K562 (cell line): ENCODE measurements around the gene ANKRD13C. TPM values are rescaled to one million over a fixed set of nuclear protein-coding genes. Genes with fewer than 3 reads are reported as not detected.

Experiments
- EHMT2 ChIP-seq: fragments of 450-650 bp; IDR thresholded peaks from 2 replicates; pipeline ENCODE4 v1.6.1; 2018; ENCODE audit warnings: antibody characterized with exemption
- HMG20B ChIP-seq: fragments of 250-450 bp; sonication (Bioruptor Pico); IDR thresholded peaks from 2 replicates; pipeline ENCODE4 v1.5.0; 2021; ENCODE audit warnings: mild to moderate bottlenecking
- MBD2 ChIP-seq: sonication (generic); IDR thresholded peaks from 2 replicates; pipeline ENCODE4 v1.6.1; 2016; ENCODE audit warnings: low read depth, borderline replicate concordance
- MIER1 ChIP-seq: fragments of 450-650 bp; IDR thresholded peaks from 2 replicates; pipeline ENCODE4 v1.6.1; 2016; ENCODE audit warnings: antibody characterized with exemption, mild to moderate bottlenecking, low read depth
- RBM22 ChIP-seq: fragments of 200-400 bp; formaldehyde crosslinking; IDR thresholded peaks from 2 replicates; pipeline ENCODE4 v1.6.1; 2018; ENCODE audit warnings: low read length, low read depth; ENCODE audit not compliant: poor library complexity, severe bottlenecking
- RFX7 ChIP-seq: fragments of 250-450 bp; sonication (Bioruptor Pico); IDR thresholded peaks from 2 replicates; pipeline ENCODE4 v1.5.1; 2021; ENCODE audit warnings: mild to moderate bottlenecking
- SOX6 ChIP-seq: fragments of 450-650 bp; IDR thresholded peaks from 2 replicates; pipeline ENCODE4 v1.6.1; 2014; ENCODE audit warnings: mild to moderate bottlenecking
- YY1 ChIP-seq, 3 experiments: IDR thresholded peaks; 2 replicates each; pipeline ENCODE4 v1.6.1; 2011; ENCODE audit warnings: low read length in 2 of 3, mild to moderate bottlenecking in 2 of 3, moderate library complexity in 2 of 3, borderline replicate concordance in 1 of 3, control low read depth in 1 of 3, low read depth in 1 of 3; ENCODE audit not compliant: insufficient read depth in 3 of 3, insufficient replicate concordance in 2 of 3, control insufficient read depth in 1 of 3, insufficient read length in 1 of 3; ENCODE audit errors: extremely low read depth in 1 of 3
- polyA plus RNA-seq, 8 experiments: library from polyadenylated mRNA; depleted of rRNA in 4 of 8; stranded (reverse) in 5 of 8; unstranded in 3 of 8; fragments of >200 nt; fragmentation: Nextera tagmentation in 2 of 8; fragmentation: Illumina TruSeq in 1 of 8; extraction: Ambion mirVana in 2 of 8; extraction: Trizol in 1 of 8; gene quantifications; 2 replicates each; pipeline versions ENCODE4 v1.2.1 to v1.2.3, GENCODE V29; 2011 to 2014; ENCODE audit warnings: inconsistent platforms in 1 of 8, missing spikeins in 1 of 8
- total RNA-seq, 7 experiments: library from RNA; depleted of rRNA in 6 of 7; stranded (reverse); fragments of >200 nt in 6 of 7; fragmentation: Illumina TruSeq in 2 of 7; extraction: Trizol in 2 of 7; gene quantifications; 2 replicates each; pipeline versions ENCODE4 v1.2.1 to v1.2.3, GENCODE V29; 2011 to 2021; ENCODE audit warnings: low replicate concordance in 1 of 7
- TF ChIP-seq, protein P1 (sequence below), 2 experiments: fragments of 450-650 bp in 1 of 2; IDR thresholded peaks; 2 replicates each; pipeline ENCODE4 v1.6.1; 2011 to 2017; ENCODE audit warnings: low read depth in 2 of 2, antibody characterized with exemption in 1 of 2, borderline replicate concordance in 1 of 2, low read length in 1 of 2, mild to moderate bottlenecking in 1 of 2, mixed read lengths in 1 of 2; ENCODE audit not compliant: control insufficient read depth in 1 of 2
- TF ChIP-seq, protein P2 (sequence below), 2 experiments: fragments of 450-650 bp; formaldehyde crosslinking in 1 of 2; IDR thresholded peaks; 2 replicates each; pipeline versions ENCODE4 v1.4.0 to v1.6.1; 2014 to 2020; ENCODE audit warnings: mild to moderate bottlenecking in 2 of 2, borderline replicate concordance in 1 of 2, low read depth in 1 of 2

ANKRD13C gene
- total and polyA plus RNA-seq, 9 of the 15 experiments (the other 6 are each of a cell fraction or from before 2014, with no cell fraction given): 3.4 to 22.8 (median 12.5) TPM

DNA sequence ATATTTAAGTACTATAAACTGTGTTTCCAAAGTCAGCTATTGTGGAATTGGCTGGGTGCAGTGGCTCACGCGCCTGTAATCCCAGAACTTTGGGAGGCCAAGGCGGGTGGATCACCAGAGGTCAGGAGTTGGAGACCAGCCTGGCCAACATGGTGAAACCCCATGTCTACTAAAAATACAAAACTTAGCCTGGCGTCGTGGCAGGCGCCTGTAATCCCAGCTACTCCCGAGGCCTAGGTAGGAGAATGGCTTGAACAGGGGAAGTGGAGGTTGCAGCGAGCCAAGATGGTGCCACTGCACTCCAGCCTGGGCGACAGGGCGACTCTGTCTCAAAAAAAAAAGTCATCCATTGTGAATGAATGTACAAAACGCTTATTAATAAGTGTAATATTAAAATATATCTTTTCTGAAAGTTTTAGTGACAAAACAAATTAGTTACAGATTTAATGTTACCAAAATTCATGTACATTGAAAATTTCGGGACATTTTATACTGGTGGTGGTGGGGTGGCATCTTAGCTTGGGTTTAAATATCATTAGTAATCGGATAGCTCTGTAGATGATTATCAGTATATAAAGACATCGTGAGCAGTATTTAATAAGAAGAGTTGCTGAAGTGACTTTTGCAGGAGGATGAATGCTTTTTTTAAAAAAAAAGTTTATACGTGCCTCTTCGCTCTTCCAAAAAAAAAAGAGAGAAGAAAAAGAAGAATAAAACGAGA is 133.8 kb downstream of the ANKRD13C start (continued):
- TF ChIP-seq, protein P1, sequence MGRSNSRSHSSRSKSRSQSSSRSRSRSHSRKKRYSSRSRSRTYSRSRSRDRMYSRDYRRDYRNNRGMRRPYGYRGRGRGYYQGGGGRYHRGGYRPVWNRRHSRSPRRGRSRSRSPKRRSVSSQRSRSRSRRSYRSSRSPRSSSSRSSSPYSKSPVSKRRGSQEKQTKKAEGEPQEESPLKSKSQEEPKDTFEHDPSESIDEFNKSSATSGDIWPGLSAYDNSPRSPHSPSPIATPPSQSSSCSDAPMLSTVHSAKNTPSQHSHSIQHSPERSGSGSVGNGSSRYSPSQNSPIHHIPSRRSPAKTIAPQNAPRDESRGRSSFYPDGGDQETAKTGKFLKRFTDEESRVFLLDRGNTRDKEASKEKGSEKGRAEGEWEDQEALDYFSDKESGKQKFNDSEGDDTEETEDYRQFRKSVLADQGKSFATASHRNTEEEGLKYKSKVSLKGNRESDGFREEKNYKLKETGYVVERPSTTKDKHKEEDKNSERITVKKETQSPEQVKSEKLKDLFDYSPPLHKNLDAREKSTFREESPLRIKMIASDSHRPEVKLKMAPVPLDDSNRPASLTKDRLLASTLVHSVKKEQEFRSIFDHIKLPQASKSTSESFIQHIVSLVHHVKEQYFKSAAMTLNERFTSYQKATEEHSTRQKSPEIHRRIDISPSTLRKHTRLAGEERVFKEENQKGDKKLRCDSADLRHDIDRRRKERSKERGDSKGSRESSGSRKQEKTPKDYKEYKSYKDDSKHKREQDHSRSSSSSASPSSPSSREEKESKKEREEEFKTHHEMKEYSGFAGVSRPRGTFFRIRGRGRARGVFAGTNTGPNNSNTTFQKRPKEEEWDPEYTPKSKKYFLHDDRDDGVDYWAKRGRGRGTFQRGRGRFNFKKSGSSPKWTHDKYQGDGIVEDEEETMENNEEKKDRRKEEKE (IDR thresholded peaks at IDR 0.05; ENCODE audit: borderline replicate concordance in 1 of 2, control insufficient read depth in 1 of 2, low read depth in 2 of 2, low read length in 1 of 2): 0 out of 4 replicates have a peak, but pooled peaks of 1 of the 2 experiments have one; percentile 18
- TF ChIP-seq RBM22: peak; percentile 17
- TF ChIP-seq EHMT2: peak; percentile 72
- 0 out of 2 replicates have a peak, but pooled peaks have one; percentile 40 for TF ChIP-seq MIER1
- TF ChIP-seq HMG20B (CRISPR knock-in tag): no peak
- TF ChIP-seq, protein P2, sequence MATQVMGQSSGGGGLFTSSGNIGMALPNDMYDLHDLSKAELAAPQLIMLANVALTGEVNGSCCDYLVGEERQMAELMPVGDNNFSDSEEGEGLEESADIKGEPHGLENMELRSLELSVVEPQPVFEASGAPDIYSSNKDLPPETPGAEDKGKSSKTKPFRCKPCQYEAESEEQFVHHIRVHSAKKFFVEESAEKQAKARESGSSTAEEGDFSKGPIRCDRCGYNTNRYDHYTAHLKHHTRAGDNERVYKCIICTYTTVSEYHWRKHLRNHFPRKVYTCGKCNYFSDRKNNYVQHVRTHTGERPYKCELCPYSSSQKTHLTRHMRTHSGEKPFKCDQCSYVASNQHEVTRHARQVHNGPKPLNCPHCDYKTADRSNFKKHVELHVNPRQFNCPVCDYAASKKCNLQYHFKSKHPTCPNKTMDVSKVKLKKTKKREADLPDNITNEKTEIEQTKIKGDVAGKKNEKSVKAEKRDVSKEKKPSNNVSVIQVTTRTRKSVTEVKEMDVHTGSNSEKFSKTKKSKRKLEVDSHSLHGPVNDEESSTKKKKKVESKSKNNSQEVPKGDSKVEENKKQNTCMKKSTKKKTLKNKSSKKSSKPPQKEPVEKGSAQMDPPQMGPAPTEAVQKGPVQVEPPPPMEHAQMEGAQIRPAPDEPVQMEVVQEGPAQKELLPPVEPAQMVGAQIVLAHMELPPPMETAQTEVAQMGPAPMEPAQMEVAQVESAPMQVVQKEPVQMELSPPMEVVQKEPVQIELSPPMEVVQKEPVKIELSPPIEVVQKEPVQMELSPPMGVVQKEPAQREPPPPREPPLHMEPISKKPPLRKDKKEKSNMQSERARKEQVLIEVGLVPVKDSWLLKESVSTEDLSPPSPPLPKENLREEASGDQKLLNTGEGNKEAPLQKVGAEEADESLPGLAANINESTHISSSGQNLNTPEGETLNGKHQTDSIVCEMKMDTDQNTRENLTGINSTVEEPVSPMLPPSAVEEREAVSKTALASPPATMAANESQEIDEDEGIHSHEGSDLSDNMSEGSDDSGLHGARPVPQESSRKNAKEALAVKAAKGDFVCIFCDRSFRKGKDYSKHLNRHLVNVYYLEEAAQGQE (IDR thresholded peaks at IDR 0.05; ENCODE audit: borderline replicate concordance): no peak
- TF ChIP-seq, protein P2 (CRISPR knock-in tag; IDR thresholded peaks at IDR 0.05; ENCODE audit: low read depth): no peak
- TF ChIP-seq YY1 (IDR thresholded peaks at IDR 0.05; ENCODE audit: borderline replicate concordance in 1 of 3, control insufficient read depth in 1 of 3, extremely low read depth in 1 of 3, insufficient read depth in 3 of 3, insufficient read length in 1 of 3, insufficient replicate concordance in 2 of 3, low read depth in 1 of 3, low read length in 2 of 3): peak in 2 of 3 experiments; percentile 38 to 80
- 0 out of 2 replicates have a peak, but pooled peaks have one; percentile 1 for TF ChIP-seq SOX6
- TF ChIP-seq MBD2: no peak
- TF ChIP-seq RFX7 (CRISPR knock-in tag): no peak
